HCT116 (cell line): Measurements from ENCODE around the gene PRDX1. TPM values are rescaled to one million over a fixed set of nuclear protein-coding genes. Genes with fewer than 3 reads are reported as not detected.

ENCODE experiments used
- ATAC-seq: fragments of 200-7000 bp; cut with Tn5 transposase; 2 replicates; pipeline ENCODE4 v1.9.1; 2020; ENCODE audit warnings: mild to moderate bottlenecking, moderate library complexity
- BruUV-seq: library from RNA; stranded (reverse); fragments of 400-500 nt; replicated peaks from 2 replicates; lab custom pipeline; 2021; lab: Mats Ljungman, UMichigan
- CTCF ChIA-PET: fragments of 300-600 bp; sonication (Branson Sonifier 250); formaldehyde crosslinking; loops from one replicate; lab custom pipeline; 2021; ENCODE audit warnings: antibody characterized with exemption; lab: Charles Lee
- POLR2A ChIA-PET: fragments of 300-600, 350-600 bp; sonication (Branson Sonifier 250); formaldehyde crosslinking; loops from one replicate; lab custom pipeline; 2021; ENCODE audit warnings: antibody characterized with exemption; lab: Charles Lee
- RAD21 ChIA-PET, 2 experiments: fragments of 300-600 bp; sonication (Branson Sonifier 250); formaldehyde crosslinking; loops; one replicate each; lab custom pipeline; 2023; ENCODE audit warnings: low total read pairs in 2 of 2; ENCODE audit not compliant: uncharacterized antibody in 2 of 2, unreplicated experiment in 2 of 2, low non-redundant PET in 1 of 2; lab: Charles Lee
- DNase-seq: peaks from one replicate; pipeline ENCODE4 v3.0.0-alpha.2; 2010; ENCODE audit warnings: low read depth, low spot score
- H2AFZ ChIP-seq: fragments of 200-600 bp; shearing (Covaris generic), sonication (generic); 2 replicates; pipeline ENCODE4 v1.6.1; 2017; ENCODE audit warnings: low read depth, mixed run types, mixed read lengths, antibody characterized with exemption, low read length; ENCODE audit not compliant: poor library complexity, severe bottlenecking
- H3K27ac ChIP-seq: 2 replicates; pipeline ENCODE4 v1.5.1; 2012; ENCODE audit warnings: low read depth, low read length
- H3K27me3 ChIP-seq: fragments of 200-600 bp; sonication (generic); 2 replicates; pipeline ENCODE4 v1.6.1; 2016; ENCODE audit warnings: mixed run types, low read length, mixed read lengths; ENCODE audit not compliant: insufficient read depth
- H3K36me3 ChIP-seq, 2 experiments: fragments of 200-500 bp in 1 of 2; fragments of 200-600 bp in 1 of 2; sonication (Bioruptor generic) in 1 of 2; sonication (generic) in 1 of 2; 2 replicates each; pipeline versions ENCODE4 v1.5.1 to v1.6.1; 2014 to 2016; ENCODE audit warnings: low read length in 2 of 2, inconsistent platforms in 1 of 2, mixed read lengths in 1 of 2, mixed run types in 1 of 2; ENCODE audit not compliant: insufficient read depth in 2 of 2, control insufficient read depth in 1 of 2
- H3K4me1 ChIP-seq, 2 experiments: fragments of 200-600 bp in 1 of 2; sonication (generic) in 1 of 2; 2 replicates each; pipeline versions ENCODE4 v1.5.1 to v1.6.1; 2012 to 2017; ENCODE audit warnings: low read length in 2 of 2, inconsistent platforms in 1 of 2, mild to moderate bottlenecking in 1 of 2, mixed read lengths in 1 of 2, mixed run types in 1 of 2, moderate library complexity in 1 of 2; ENCODE audit not compliant: insufficient read depth in 2 of 2, control insufficient read depth in 1 of 2
- H3K4me2 ChIP-seq: fragments of 200-600 bp; sonication (generic); 2 replicates; pipeline ENCODE4 v1.6.1; 2017; ENCODE audit warnings: mixed run types, low read length, mixed read lengths
- H3K4me3 ChIP-seq, 2 experiments: fragments of 200-600 bp in 1 of 2; sonication (generic) in 1 of 2; replicated peaks in 1 of 2; 2 replicates each; pipeline ENCODE4 v1.5.1; 2011 to 2016; ENCODE audit warnings: low read length in 2 of 2, control low read depth in 1 of 2, low read depth in 1 of 2, mild to moderate bottlenecking in 1 of 2, mixed read lengths in 1 of 2, mixed run types in 1 of 2
- H3K79me2 ChIP-seq: fragments of 200-600 bp; sonication (generic); 2 replicates; pipeline ENCODE4 v1.6.1; 2017; ENCODE audit warnings: mild to moderate bottlenecking, mixed run types, low read length, moderate library complexity, mixed read lengths; ENCODE audit not compliant: insufficient read depth
- H3K9ac ChIP-seq: fragments of 200-600 bp; sonication (generic); 2 replicates; pipeline ENCODE4 v1.6.1; 2016; ENCODE audit warnings: low read length, mixed read lengths
- H3K9me2 ChIP-seq: fragments of 200-600 bp; sonication (generic), shearing (Covaris generic); 2 replicates; pipeline ENCODE4 v1.6.1; 2017; ENCODE audit warnings: mixed run types, mild to moderate bottlenecking, moderate library complexity; ENCODE audit not compliant: insufficient read depth
- H3K9me3 ChIP-seq, 2 experiments: fragments of 200-500 bp in 1 of 2; fragments of 200-600 bp in 1 of 2; sonication (Bioruptor generic) in 1 of 2; sonication (generic) in 1 of 2; 2 replicates each; pipeline ENCODE4 v1.6.1; 2014 to 2017; ENCODE audit warnings: low read length in 2 of 2, mixed read lengths in 2 of 2, inconsistent platforms in 1 of 2, low read depth in 1 of 2, mild to moderate bottlenecking in 1 of 2, mixed run types in 1 of 2, moderate library complexity in 1 of 2; ENCODE audit not compliant: control insufficient read depth in 1 of 2, insufficient read depth in 1 of 2
- H4K20me1 ChIP-seq: fragments of 200-600 bp; sonication (generic), shearing (Covaris generic); 2 replicates; pipeline ENCODE4 v1.6.1; 2017; ENCODE audit warnings: mixed run types, mild to moderate bottlenecking, moderate library complexity; ENCODE audit not compliant: insufficient read depth
- CEBPB ChIP-seq: IDR thresholded peaks from 2 replicates; pipeline ENCODE4 v1.6.1; 2012; ENCODE audit warnings: low read depth
- EZH2 ChIP-seq: fragments of 200-600 bp; sonication (generic); IDR thresholded peaks from 2 replicates; pipeline ENCODE4 v1.6.1; 2017; ENCODE audit warnings: antibody characterized with exemption, mixed run types
- EZH2phosphoT487 ChIP-seq: fragments of 200-600 bp; IDR thresholded peaks from 2 replicates; pipeline ENCODE4 v1.6.1; 2018; ENCODE audit warnings: antibody characterized with exemption, borderline replicate concordance
- POLR2AphosphoS5 ChIP-seq: IDR thresholded peaks from 2 replicates; pipeline ENCODE4 v1.6.1; 2011; ENCODE audit warnings: mild to moderate bottlenecking, low read depth, low read length, moderate library complexity
- RAD21 ChIP-seq: IDR thresholded peaks from 2 replicates; pipeline ENCODE4 v1.6.1; 2012; ENCODE audit warnings: low read depth, mild to moderate bottlenecking
- SIN3A ChIP-seq: IDR thresholded peaks from 2 replicates; pipeline ENCODE4 v1.6.1; 2012; ENCODE audit warnings: low read depth
- SP1 ChIP-seq: IDR thresholded peaks from 2 replicates; pipeline ENCODE4 v1.6.1; 2012; ENCODE audit warnings: low read depth
- SRF ChIP-seq: IDR thresholded peaks from 2 replicates; pipeline ENCODE4 v1.6.1; 2012; ENCODE audit warnings: low read depth
- TCF7L2 ChIP-seq: IDR thresholded peaks from 2 replicates; pipeline ENCODE4 v1.7.0; 2011; ENCODE audit warnings: borderline replicate concordance, inconsistent platforms; ENCODE audit not compliant: insufficient read depth, insufficient read length; ENCODE audit errors: extremely low read depth
- YY1 ChIP-seq: IDR thresholded peaks from 2 replicates; pipeline ENCODE4 v1.6.1; 2011; ENCODE audit warnings: low read length, low read depth, moderate library complexity, mild to moderate bottlenecking; ENCODE audit not compliant: insufficient replicate concordance; ENCODE audit errors: extremely low read depth
- ZBTB33 ChIP-seq: IDR thresholded peaks from 2 replicates; pipeline ENCODE4 v1.6.1; 2011; ENCODE audit warnings: mild to moderate bottlenecking, low read length, moderate library complexity; ENCODE audit not compliant: insufficient replicate concordance; ENCODE audit errors: extremely low read depth
- ZFX ChIP-seq: fragments of 450-650 bp; IDR thresholded peaks from 2 replicates; pipeline ENCODE4 v1.6.1; 2017
- intact Hi-C: fragments of 100-400 bp; cut with micrococcal nuclease; formaldehyde crosslinking; loops from 2 replicates; pipeline ENCODE4 v1.10.0; 2022
- total RNA-seq: library from RNA; stranded (reverse); gene quantifications from one replicate; pipeline ENCODE4 v1.2.1, GENCODE V29; 2021; ENCODE audit not compliant: unreplicated experiment

Gene PRDX1
- total RNA-seq, 1 experiment from 2014 or later, result 1,171 TPM

GRCh38 chr1:45473302-45473701 lies 48.4 kb downstream of the PRDX1 start:
- POLR2A ChIA-PET, result no interaction called here
- no TSS peak for BruUV-seq
- CTCF ChIA-PET, result no interaction called here

More at GRCh38 chr1:45473302-45473701, 48.4 kb downstream of the PRDX1 start:
- no peaks in the 10 kb centered on the region for H3K9me3 ChIP-seq
- no peaks in the 10 kb centered on the region for H3K79me2 ChIP-seq
- no peaks in the 10 kb centered on the region for H4K20me1 ChIP-seq
- H3K4me2 ChIP-seq, result no peak overlapping the region
- TF ChIP-seq YY1 (no peak), CEBPB (no peak), SRF (no peak), SIN3A (no peak), TCF7L2 (no peak), ZFX (no peak), EZH2phosphoT487 (no peak), POLR2AphosphoS5 (no peak), ZBTB33 (no peak), SP1 (no peak), RAD21 (no peak), EZH2 (no peak)
- H2AFZ ChIP-seq, result no peak overlapping the region
- H3K9ac ChIP-seq, result no peak overlapping the region
- H3K27me3 ChIP-seq, result no peaks in the 10 kb centered on the region
- DNase-seq (no peak), ATAC-seq (no peak)
- H3K9me2 ChIP-seq, result no peaks in the 10 kb centered on the region
- H3K4me1 ChIP-seq, result no peaks in the 10 kb centered on the region
- RAD21 ChIA-PET, result no interaction called here
- H3K36me3 ChIP-seq, result no peaks in the 10 kb centered on the region
- no peak overlapping the region for H3K4me3 ChIP-seq
- intact Hi-C loops, result no loop called here
- no peak overlapping the region for H3K27ac ChIP-seq
